H9 (cell line): ENCODE results near the gene XIRP2. TPM values are rescaled to one million over a fixed set of nuclear protein-coding genes. Genes with fewer than 3 reads are reported as not detected.

Experiments used
- DNase-seq: peaks from one replicate; pipeline ENCODE4 v3.0.0-alpha.2; 2017
- H2AFZ ChIP-seq: one replicate; pipeline ENCODE4 v1.6.1; 2013; ENCODE audit warnings: mild to moderate bottlenecking, low read length, control low read depth, moderate library complexity
- H2AK5ac ChIP-seq: 2 replicates; pipeline ENCODE4 v1.6.1; 2013; ENCODE audit warnings: low read length, control low read depth, mixed read lengths; ENCODE audit not compliant: insufficient read length
- H2BK120ac ChIP-seq: one replicate; pipeline ENCODE4 v1.6.1; 2013; ENCODE audit warnings: low read depth, mild to moderate bottlenecking, low read length, control low read depth, inconsistent platforms; ENCODE audit not compliant: poor library complexity, severe bottlenecking
- H2BK12ac ChIP-seq: 2 replicates; pipeline ENCODE4 v1.6.1; 2013; ENCODE audit warnings: low read length, control low read depth, mixed read lengths, low read depth; ENCODE audit not compliant: insufficient read length
- H2BK15ac ChIP-seq: 2 replicates; pipeline ENCODE4 v1.6.1; 2013; ENCODE audit warnings: low read depth, low read length, control low read depth
- H2BK20ac ChIP-seq: one replicate; pipeline ENCODE4 v1.6.1; 2013; ENCODE audit warnings: low read depth, mild to moderate bottlenecking, low read length, control low read depth, inconsistent platforms; ENCODE audit not compliant: poor library complexity, severe bottlenecking
- H2BK5ac ChIP-seq: 2 replicates; pipeline ENCODE4 v1.6.1; 2013; ENCODE audit warnings: low read length, control low read depth, mixed read lengths; ENCODE audit not compliant: insufficient read length
- H3K14ac ChIP-seq: 2 replicates; pipeline ENCODE4 v1.6.1; 2013; ENCODE audit warnings: low read length, control low read depth; ENCODE audit not compliant: insufficient read depth
- H3K18ac ChIP-seq: 2 replicates; pipeline ENCODE4 v1.6.1; 2013; ENCODE audit warnings: low read depth, mild to moderate bottlenecking, mixed read lengths, low read length, control low read depth; ENCODE audit not compliant: insufficient read length
- H3K23ac ChIP-seq: 2 replicates; pipeline ENCODE4 v1.6.1; 2013; ENCODE audit warnings: low read length, control low read depth, mixed read lengths, low read depth; ENCODE audit not compliant: insufficient read length
- H3K23me2 ChIP-seq: 2 replicates; pipeline ENCODE4 v1.6.1; 2013; ENCODE audit warnings: low read depth, mild to moderate bottlenecking, mixed read lengths, low read length, control low read depth; ENCODE audit not compliant: insufficient read length, poor library complexity, severe bottlenecking
- H3K27ac ChIP-seq: 2 replicates; pipeline ENCODE4 v1.5.1; 2013; ENCODE audit warnings: low read length, control low read depth, mixed read lengths, low read depth; ENCODE audit not compliant: insufficient read length
- H3K27me3 ChIP-seq: 2 replicates; pipeline ENCODE4 v1.6.1; 2013; ENCODE audit warnings: low read length, control low read depth, inconsistent platforms; ENCODE audit not compliant: insufficient read depth
- H3K4ac ChIP-seq: 2 replicates; pipeline ENCODE4 v1.6.1; 2013; ENCODE audit warnings: low read depth, mild to moderate bottlenecking, control low read depth, inconsistent platforms, low read length, moderate library complexity
- H3K4me1 ChIP-seq: 2 replicates; pipeline ENCODE4 v1.6.1; 2013; ENCODE audit warnings: low read length, control low read depth, inconsistent platforms; ENCODE audit not compliant: insufficient read depth
- H3K4me2 ChIP-seq: 2 replicates; pipeline ENCODE4 v1.6.1; 2013; ENCODE audit warnings: low read length, control low read depth, mixed read lengths; ENCODE audit not compliant: insufficient read length, insufficient read depth
- H3K56ac ChIP-seq: 2 replicates; pipeline ENCODE4 v1.6.1; 2013; ENCODE audit warnings: low read depth, mild to moderate bottlenecking, mixed read lengths, low read length, control low read depth; ENCODE audit not compliant: insufficient read length
- H3K79me1 ChIP-seq: 2 replicates; pipeline ENCODE4 v1.6.1; 2013; ENCODE audit warnings: low read depth, mild to moderate bottlenecking, moderate library complexity, low read length, control low read depth, inconsistent platforms; ENCODE audit not compliant: insufficient read depth, poor library complexity, severe bottlenecking
- H3K79me2 ChIP-seq: 2 replicates; pipeline ENCODE4 v1.6.1; 2013; ENCODE audit warnings: low read length, control low read depth, inconsistent platforms; ENCODE audit not compliant: insufficient read depth
- H3K9ac ChIP-seq: 2 replicates; pipeline ENCODE4 v1.6.1; 2013; ENCODE audit warnings: low read length, control low read depth, mixed read lengths; ENCODE audit not compliant: insufficient read length; ENCODE audit errors: extremely low read depth
- H3K9me3 ChIP-seq: one replicate; pipeline ENCODE4 v1.6.1; 2013; ENCODE audit warnings: low read depth, low read length, inconsistent platforms; ENCODE audit not compliant: control insufficient read depth
- H3T11ph ChIP-seq: one replicate; pipeline ENCODE4 v1.6.1; 2013; ENCODE audit warnings: mild to moderate bottlenecking, low read length, control low read depth, inconsistent platforms
- H4K20me1 ChIP-seq: one replicate; pipeline ENCODE4 v1.6.1; 2013; ENCODE audit not compliant: control insufficient read depth, insufficient read length, insufficient read depth
- H4K5ac ChIP-seq: 2 replicates; pipeline ENCODE4 v1.6.1; 2013; ENCODE audit warnings: low read depth, mild to moderate bottlenecking, mixed read lengths, low read length, control low read depth; ENCODE audit not compliant: insufficient read length
- H4K8ac ChIP-seq: replicated peaks from 2 replicates; pipeline ENCODE4 v1.6.1; 2013; ENCODE audit warnings: low read length, control low read depth, mixed read lengths, low read depth; ENCODE audit not compliant: insufficient read length
- H4K91ac ChIP-seq: 2 replicates; pipeline ENCODE4 v1.6.1; 2013; ENCODE audit warnings: low read depth, mild to moderate bottlenecking, moderate library complexity, mixed read lengths, low read length, control low read depth; ENCODE audit not compliant: insufficient read length
- H3K27ac Mint-ChIP-seq, 3 experiments: 2 replicates in 2 of 3; 3 replicates in 1 of 3; pipeline ENCODE4 v1.8.0; 2020 to 2021; ENCODE audit warnings: mixed read lengths in 3 of 3, mild to moderate bottlenecking in 1 of 3, moderate library complexity in 1 of 3
- H3K27me3 Mint-ChIP-seq: 2 replicates; pipeline ENCODE4 v1.8.0; 2021; ENCODE audit warnings: low read depth, mild to moderate bottlenecking, moderate library complexity, mixed read lengths
- H3K36me3 Mint-ChIP-seq, 3 experiments: 2 replicates in 2 of 3; 3 replicates in 1 of 3; pipeline ENCODE4 v1.8.0; 2020 to 2021; ENCODE audit warnings: low read depth in 3 of 3, mixed read lengths in 3 of 3; ENCODE audit not compliant: insufficient read depth in 1 of 3
- H3K4me1 Mint-ChIP-seq, 2 experiments: 2 replicates each; pipeline ENCODE4 v1.8.0; 2020; ENCODE audit warnings: mixed read lengths in 2 of 2
- H3K4me3 Mint-ChIP-seq, 2 experiments: 2 replicates in 1 of 2; 3 replicates in 1 of 2; pipeline ENCODE4 v1.8.0; 2020 to 2021; ENCODE audit warnings: mild to moderate bottlenecking in 2 of 2, mixed read lengths in 2 of 2, moderate library complexity in 1 of 2
- H3K9me3 Mint-ChIP-seq, 2 experiments: 2 replicates in 1 of 2; 3 replicates in 1 of 2; pipeline ENCODE4 v1.8.0; 2020; ENCODE audit warnings: mild to moderate bottlenecking in 2 of 2, mixed read lengths in 2 of 2, moderate library complexity in 1 of 2
- CTCF ChIP-seq: fragments of 200-600 bp; sonication (generic); conservative IDR thresholded peaks from 3 replicates; pipeline ENCODE4 v1.8.0; 2021; ENCODE audit warnings: antibody characterized with exemption, mild to moderate bottlenecking
- WGBS: extraction: QIAGEN DNeasy Blood & Tissue Kit; methylation state at CpG from one replicate; pipeline ENCODE4 v1.1.7; 2013; ENCODE audit warnings: missing lambda C conversion rate, low lambda C conversion rate, mixed read lengths; ENCODE audit not compliant: insufficient read length; ENCODE audit errors: extremely low coverage; 5-methylcytosine and 5-hydroxymethylcytosine counted together
- total RNA-seq: library from RNA; stranded (reverse); gene quantifications from 2 replicates; pipeline ENCODE4 v1.2.1, GENCODE V29; 2021

The XIRP2 gene
- total RNA-seq, 1 experiment from 2014 or later: 0.07 TPM

DNA sequence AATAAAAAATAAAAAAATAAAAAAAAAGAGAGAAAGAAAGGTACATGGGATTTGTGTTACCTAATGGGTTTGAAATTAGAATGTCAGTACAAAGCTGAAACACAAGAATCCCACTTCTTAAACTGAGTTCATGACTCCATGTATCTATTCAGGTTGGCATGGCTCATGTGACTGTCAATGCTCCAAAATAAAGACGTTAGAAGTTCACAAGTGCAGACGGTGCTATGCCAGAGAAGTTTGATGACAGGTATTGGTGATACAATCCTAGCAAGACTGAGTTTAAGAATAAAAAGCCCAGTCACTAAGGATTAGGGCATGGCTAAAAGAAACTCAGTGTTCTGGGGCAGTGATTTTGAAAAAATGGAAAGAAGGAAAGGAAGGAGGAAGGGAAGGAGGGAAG, 254.3 kb downstream of the XIRP2 start:
- Histone ChIP-seq H4K5ac (no peak overlapping the region), H3K14ac (no peak overlapping the region), H3K18ac (no peak overlapping the region), H2AFZ (no peak overlapping the region), H4K8ac (no peak overlapping the region), H2AK5ac (no peak overlapping the region), H3K9ac (no peak overlapping the region), H2BK120ac (no peak overlapping the region), H2BK12ac (no peak overlapping the region), H3K4me1 (no peaks in the 10 kb centered on the region; the same call in 1 of the 2 replicates), H3K4ac (no peak overlapping the region), H4K91ac (no peak overlapping the region), H3K27me3 (no peaks in the 10 kb centered on the region), H3K56ac (no peak overlapping the region), H3K4me2 (no peak overlapping the region), H4K20me1 (no peaks in the 10 kb centered on the region), H2BK15ac (no peak overlapping the region), H3K23ac (no peak overlapping the region), H3K79me1 (no peaks in the 10 kb centered on the region), H3K27ac (no peak overlapping the region), H3K79me2 (no peaks in the 10 kb centered on the region), H3K23me2 (no peaks in the 10 kb centered on the region), H2BK20ac (no peak overlapping the region), H2BK5ac (no peak overlapping the region), H3K9me3 (no peaks in the 10 kb centered on the region), H3T11ph (no peak overlapping the region)
- no peak for TF ChIP-seq CTCF
- Mint-ChIP-seq H3K27ac (peak overlapping the region in 2 of 3 experiments; percentile 12 to 52; a peak in 1 of 7 replicates), H3K27me3 (no peaks in the 10 kb centered on the region), H3K36me3 (no peaks in the 10 kb centered on the region), H3K4me1 (peaks cover 3 to 5% of the 10 kb centered on the region in 2 experiments), H3K9me3 (no peaks in the 10 kb centered on the region), H3K4me3 (no peak overlapping the region)
- no CpG with 5 or more reads among the region's 2 CpGs for WGBS
- DNase-seq: no peak
